ENCODE results near the gene SEPTIN6.

DNA sequence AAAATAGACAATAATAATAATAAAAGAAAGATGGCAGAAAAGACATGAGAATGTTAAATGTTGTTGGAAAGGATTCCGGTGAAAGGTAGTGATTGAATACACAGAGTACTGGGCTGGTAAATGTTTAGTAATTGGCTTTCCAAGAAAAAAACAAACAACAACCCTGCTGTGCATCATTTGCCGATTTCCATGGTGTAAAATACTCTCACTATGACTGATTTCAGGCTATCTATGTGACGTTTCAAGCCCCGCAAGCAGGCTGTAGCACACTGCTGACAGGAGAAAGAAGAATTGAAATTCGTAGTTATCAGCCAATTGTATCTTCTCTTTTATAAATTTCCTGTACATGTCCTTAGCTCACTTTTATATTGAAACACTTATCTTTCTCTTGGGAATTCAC lies 13.6 kb upstream of the SEPTIN6 start:
- TF ChIP-seq, protein P1, sequence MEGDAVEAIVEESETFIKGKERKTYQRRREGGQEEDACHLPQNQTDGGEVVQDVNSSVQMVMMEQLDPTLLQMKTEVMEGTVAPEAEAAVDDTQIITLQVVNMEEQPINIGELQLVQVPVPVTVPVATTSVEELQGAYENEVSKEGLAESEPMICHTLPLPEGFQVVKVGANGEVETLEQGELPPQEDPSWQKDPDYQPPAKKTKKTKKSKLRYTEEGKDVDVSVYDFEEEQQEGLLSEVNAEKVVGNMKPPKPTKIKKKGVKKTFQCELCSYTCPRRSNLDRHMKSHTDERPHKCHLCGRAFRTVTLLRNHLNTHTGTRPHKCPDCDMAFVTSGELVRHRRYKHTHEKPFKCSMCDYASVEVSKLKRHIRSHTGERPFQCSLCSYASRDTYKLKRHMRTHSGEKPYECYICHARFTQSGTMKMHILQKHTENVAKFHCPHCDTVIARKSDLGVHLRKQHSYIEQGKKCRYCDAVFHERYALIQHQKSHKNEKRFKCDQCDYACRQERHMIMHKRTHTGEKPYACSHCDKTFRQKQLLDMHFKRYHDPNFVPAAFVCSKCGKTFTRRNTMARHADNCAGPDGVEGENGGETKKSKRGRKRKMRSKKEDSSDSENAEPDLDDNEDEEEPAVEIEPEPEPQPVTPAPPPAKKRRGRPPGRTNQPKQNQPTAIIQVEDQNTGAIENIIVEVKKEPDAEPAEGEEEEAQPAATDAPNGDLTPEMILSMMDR (conservative IDR thresholded peaks at IDR 0.05) = no peak
- TF ChIP-seq ZFX (IDR thresholded peaks at IDR 0.05) = no peak
